Brain microvascular endothelial cell (primary cell): ENCODE data around the gene CHAMP1.

Source experiments
- DNase-seq: peaks from one replicate; pipeline ENCODE4 v3.0.0-alpha.2; 2020
- H3K27ac ChIP-seq: fragments of 250-450 bp; sonication (Bioruptor Pico); 2 replicates; pipeline ENCODE4 v1.5.1; 2020; ENCODE audit warnings: mild to moderate bottlenecking, moderate library complexity
- H3K27me3 ChIP-seq: fragments of 250-450 bp; sonication (Bioruptor Pico); replicated peaks from 2 replicates; pipeline ENCODE4 v1.5.1; 2020; ENCODE audit warnings: mild to moderate bottlenecking
- H3K36me3 ChIP-seq: fragments of 250-450 bp; sonication (Bioruptor Pico); replicated peaks from 2 replicates; pipeline ENCODE4 v1.5.1; 2020; ENCODE audit warnings: mild to moderate bottlenecking
- H3K4me3 ChIP-seq: 2 replicates; pipeline ENCODE4 v1.5.1; 2011; ENCODE audit warnings: low read depth, mild to moderate bottlenecking, control low read depth, low read length, moderate library complexity
- in situ Hi-C: cut with HindIII; loops from 2 replicates; pipeline ENCODE4 v1.10.0; 2017; ENCODE audit warnings: low sequenced_read_pairs, low pct_ligation_motif_present
- TF ChIP-seq, protein P1 (sequence below): IDR thresholded peaks from 2 replicates; pipeline ENCODE4 v1.5.1; 2011; ENCODE audit warnings: low read depth, mild to moderate bottlenecking, moderate library complexity, low read length, control low read depth, inconsistent platforms; ENCODE audit errors: missing control alignments

The CHAMP1 gene

GRCh38 chr13:114288157-114288591, 26.1 kb upstream of the CHAMP1 start:
- no peak overlapping the region for H3K4me3 ChIP-seq
- TF ChIP-seq, protein P1, sequence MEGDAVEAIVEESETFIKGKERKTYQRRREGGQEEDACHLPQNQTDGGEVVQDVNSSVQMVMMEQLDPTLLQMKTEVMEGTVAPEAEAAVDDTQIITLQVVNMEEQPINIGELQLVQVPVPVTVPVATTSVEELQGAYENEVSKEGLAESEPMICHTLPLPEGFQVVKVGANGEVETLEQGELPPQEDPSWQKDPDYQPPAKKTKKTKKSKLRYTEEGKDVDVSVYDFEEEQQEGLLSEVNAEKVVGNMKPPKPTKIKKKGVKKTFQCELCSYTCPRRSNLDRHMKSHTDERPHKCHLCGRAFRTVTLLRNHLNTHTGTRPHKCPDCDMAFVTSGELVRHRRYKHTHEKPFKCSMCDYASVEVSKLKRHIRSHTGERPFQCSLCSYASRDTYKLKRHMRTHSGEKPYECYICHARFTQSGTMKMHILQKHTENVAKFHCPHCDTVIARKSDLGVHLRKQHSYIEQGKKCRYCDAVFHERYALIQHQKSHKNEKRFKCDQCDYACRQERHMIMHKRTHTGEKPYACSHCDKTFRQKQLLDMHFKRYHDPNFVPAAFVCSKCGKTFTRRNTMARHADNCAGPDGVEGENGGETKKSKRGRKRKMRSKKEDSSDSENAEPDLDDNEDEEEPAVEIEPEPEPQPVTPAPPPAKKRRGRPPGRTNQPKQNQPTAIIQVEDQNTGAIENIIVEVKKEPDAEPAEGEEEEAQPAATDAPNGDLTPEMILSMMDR, result no peak
- H3K27ac ChIP-seq, result no peak overlapping the region
- no peaks in the 10 kb centered on the region for H3K27me3 ChIP-seq
- H3K36me3 ChIP-seq, result peaks cover 13% of the 10 kb centered on the region
- in situ Hi-C loops, result no loop called here
- no peak for DNase-seq

- no peak for DNase-seq
- TF ChIP-seq, protein P1, result no peak
- H3K27me3 ChIP-seq, result no peaks in the 10 kb centered on the region
- in situ Hi-C loops, result no loop called here
- H3K36me3 ChIP-seq, result peaks cover 6% of the 10 kb centered on the region
- no peak overlapping the region for H3K27ac ChIP-seq
- no peak overlapping the region for H3K4me3 ChIP-seq
Measured at GRCh38 chr13:114296448-114296847, 17.9 kb upstream of the CHAMP1 start.

DNA sequence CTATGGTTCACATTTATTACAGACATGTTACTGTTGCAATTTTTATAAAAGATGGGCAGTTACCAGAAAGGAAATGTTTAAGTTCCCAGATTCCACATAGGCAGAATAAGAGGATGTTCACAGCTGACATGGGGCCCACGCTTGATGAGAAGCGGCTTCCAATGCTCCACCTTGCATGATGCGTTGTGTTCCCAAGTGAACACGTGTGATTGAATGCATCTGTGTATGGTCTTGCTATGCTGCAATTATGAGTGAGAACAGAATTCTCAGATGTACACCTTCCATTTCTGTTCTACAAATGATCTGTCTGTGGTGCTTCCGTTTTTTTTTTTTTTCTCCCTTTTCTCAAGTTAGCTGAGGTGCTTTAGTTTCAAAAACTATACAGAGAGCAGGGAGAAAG, 17.4 kb upstream of the CHAMP1 start:
- Histone ChIP-seq H3K27ac (no peak overlapping the region), H3K36me3 (peaks cover 10% of the 10 kb centered on the region), H3K27me3 (no peaks in the 10 kb centered on the region), H3K4me3 (no peak overlapping the region)
- DNase-seq, result no peak
- TF ChIP-seq, protein P1, result no peak
- in situ Hi-C loops, result no loop called here

DNA sequence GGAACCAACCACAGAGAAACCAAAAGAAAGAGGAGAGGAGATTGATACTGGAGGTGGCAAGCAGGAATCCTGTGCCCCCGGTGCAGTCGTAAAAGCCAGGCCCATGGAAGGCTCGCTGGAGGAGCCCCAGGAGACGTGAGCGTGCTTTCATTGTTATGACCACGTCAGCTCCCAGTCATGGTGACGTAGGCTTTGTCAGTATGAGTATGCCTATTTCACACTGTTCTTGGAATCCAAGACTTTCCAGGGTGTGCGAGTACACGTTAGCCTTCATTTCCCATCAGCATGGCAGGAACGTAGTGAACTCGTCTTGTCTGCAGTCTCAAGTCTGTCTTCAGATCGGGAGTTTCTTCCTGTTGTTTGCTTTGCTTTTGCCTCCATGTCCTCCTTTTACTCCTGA, 15.4 kb upstream of the CHAMP1 start:
- Histone ChIP-seq H3K4me3 (no peak overlapping the region), H3K27ac (no peak overlapping the region), H3K36me3 (peaks cover 20% of the 10 kb centered on the region), H3K27me3 (no peaks in the 10 kb centered on the region)
- TF ChIP-seq, protein P1, result no peak
- in situ Hi-C loops, result no loop called here
- DNase-seq, result no peak

DNA sequence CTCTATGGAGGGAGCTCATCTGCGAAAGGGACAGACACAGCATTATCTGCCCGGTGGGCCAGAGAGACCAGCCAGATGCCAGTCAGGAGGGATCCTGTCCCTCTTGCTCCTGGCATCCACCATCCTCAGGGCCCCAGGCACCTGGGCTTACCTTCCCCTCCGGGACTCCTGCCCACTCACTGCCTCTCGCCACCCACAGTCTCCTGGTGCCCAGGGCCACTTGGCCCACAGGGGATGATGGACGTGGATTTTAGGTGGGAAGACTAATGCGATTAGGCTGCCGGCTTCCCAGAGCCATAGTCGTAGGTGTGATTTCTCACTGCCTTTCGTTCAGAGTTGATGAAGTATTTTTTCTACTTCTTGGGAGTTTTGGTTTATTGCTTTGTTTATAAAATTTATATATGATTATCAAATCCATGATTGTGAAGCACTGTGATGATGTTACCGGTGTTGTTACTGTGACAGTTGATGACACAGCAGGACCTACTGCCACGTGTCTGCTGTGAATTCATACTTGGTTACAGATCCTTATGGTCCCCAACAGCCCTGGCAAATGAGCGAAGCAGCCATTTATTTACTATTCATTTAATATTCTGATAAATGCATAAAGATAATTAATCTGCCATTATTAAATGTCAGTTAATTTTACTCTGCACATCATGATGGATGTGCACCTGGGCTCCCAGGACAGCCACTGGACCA, 14.5 kb upstream of the CHAMP1 start:
- Histone ChIP-seq H3K4me3 (no peak overlapping the region), H3K27me3 (no peaks in the 10 kb centered on the region), H3K27ac (no peak overlapping the region), H3K36me3 (peaks cover 24% of the 10 kb centered on the region)
- in situ Hi-C loops, result no loop called here
- DNase-seq, result no peak
- TF ChIP-seq, protein P1, result no peak
